Dendritic cell treated with granulocyte-macrophage colony-stimulating factor and Interleukin-4, amounts not matched to agents 40 ng/mL and 50 ng/mL, for 4 days (primary cell): ENCODE measurements around the gene DMD.

Experiments used
- H3K27ac Mint-ChIP-seq: one replicate; pipeline ENCODE4 v1.8.0; 2022; ENCODE audit warnings: mild to moderate bottlenecking, mixed read lengths
- H3K27me3 Mint-ChIP-seq: one replicate; pipeline ENCODE4 v1.8.0; 2022; ENCODE audit warnings: mild to moderate bottlenecking, mixed read lengths
- H3K36me3 Mint-ChIP-seq: one replicate; pipeline ENCODE4 v1.8.0; 2022; ENCODE audit warnings: low read depth, mixed read lengths
- H3K4me1 Mint-ChIP-seq: one replicate; pipeline ENCODE4 v1.8.0; 2022; ENCODE audit warnings: low read depth, mixed read lengths
- H3K4me3 Mint-ChIP-seq: one replicate; pipeline ENCODE4 v1.8.0; 2022; ENCODE audit warnings: mild to moderate bottlenecking, moderate library complexity, mixed read lengths
- H3K9me3 Mint-ChIP-seq: one replicate; pipeline ENCODE4 v1.8.0; 2022; ENCODE audit warnings: mixed read lengths
- intact Hi-C: fragments of 100-400 bp; cut with micrococcal nuclease; formaldehyde crosslinking; loops from one replicate; pipeline ENCODE4 v1.15.0; 2022

Gene DMD

DNA sequence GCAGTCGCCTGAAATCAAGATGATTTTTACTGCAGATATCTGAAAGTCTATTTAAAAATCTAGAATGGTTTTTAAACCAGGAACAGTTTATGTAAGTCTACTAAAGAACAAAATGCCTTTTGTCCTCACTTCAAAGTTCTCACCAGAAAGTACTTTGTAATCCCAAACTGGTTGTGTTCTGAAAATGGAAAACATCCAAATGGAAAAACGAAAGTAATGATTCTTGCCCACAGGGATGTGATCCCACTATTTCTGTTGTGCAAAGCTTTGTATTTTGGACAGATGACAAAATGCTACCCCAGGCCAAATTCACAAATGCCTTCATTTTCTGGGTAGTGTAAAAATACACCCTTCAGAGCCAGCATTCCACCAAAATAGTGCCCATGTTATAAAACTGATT is 1874.0 kb downstream of the DMD start:
- Mint-ChIP-seq H3K4me1 (no peaks in the 10 kb centered on the region), H3K9me3 (no peaks in the 10 kb centered on the region), H3K27me3 (no peaks in the 10 kb centered on the region), H3K27ac (no peak overlapping the region), H3K4me3 (no peak overlapping the region), H3K36me3 (no peaks in the 10 kb centered on the region)
- intact Hi-C loops, result no loop called here

- Mint-ChIP-seq H3K4me3 (no peak overlapping the region), H3K36me3 (no peaks in the 10 kb centered on the region), H3K9me3 (no peaks in the 10 kb centered on the region), H3K27ac (no peak overlapping the region), H3K27me3 (no peaks in the 10 kb centered on the region), H3K4me1 (no peaks in the 10 kb centered on the region)
- intact Hi-C loops, result no loop called here
Measured at GRCh38 chrX:31336419-31336818, 1874.9 kb downstream of the DMD start.

DNA sequence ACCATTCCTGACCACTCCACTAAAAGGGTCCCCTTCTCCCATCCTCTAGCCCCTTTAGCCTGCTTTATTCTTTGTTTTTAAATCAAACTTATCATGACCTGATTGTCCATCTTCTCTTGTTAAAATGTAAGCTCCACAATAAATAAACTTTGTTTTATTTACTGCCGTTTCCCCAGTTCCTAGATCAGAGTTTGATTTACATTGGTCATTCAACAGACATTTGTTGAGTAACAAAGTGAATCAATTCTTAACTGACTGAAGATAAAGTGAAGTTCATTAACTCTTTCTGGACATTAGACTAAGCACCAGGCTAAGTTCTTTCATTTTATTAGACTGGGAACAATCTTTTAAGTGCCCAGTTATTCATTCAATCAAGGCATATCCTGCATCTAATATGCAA is 1876.4 kb downstream of the DMD start:
- Mint-ChIP-seq H3K9me3 (no peaks in the 10 kb centered on the region), H3K4me3 (no peak overlapping the region), H3K27ac (no peak overlapping the region), H3K4me1 (no peaks in the 10 kb centered on the region), H3K36me3 (no peaks in the 10 kb centered on the region), H3K27me3 (no peaks in the 10 kb centered on the region)
- intact Hi-C loops, result no loop called here

DNA sequence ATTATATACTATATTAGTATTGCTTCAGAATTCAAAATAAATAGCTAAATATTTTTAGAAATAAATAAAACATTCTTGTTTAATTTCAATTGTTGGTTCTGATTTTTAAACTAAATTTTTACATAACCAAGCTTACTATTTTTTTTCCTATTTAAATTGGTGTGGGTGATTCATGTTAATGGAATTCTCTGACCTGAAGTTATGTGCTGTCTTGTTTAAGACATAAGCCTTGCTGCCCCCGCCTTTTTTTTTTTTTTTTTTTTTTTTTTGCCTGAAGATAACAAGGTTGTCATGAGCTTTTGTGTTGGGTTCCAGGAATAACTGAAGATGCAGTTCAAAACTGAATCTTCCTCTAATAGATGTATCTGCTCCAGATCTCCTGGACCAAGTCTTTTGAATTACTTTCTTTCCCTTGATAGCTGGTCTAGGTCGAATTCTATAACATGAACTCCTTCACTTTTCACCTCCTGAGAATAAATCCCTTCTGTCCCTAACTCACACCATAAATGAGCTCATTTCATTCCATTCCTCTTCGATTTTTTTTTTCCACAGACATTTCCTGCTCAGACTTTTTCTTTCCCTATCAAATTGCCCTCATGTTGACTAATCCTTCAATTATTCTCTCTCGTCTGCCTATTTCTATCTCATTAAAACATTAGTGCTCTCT is 1878.1 kb downstream of the DMD start:
- Mint-ChIP-seq H3K27ac (no peak overlapping the region), H3K4me3 (no peak overlapping the region), H3K4me1 (no peaks in the 10 kb centered on the region), H3K9me3 (no peaks in the 10 kb centered on the region), H3K27me3 (no peaks in the 10 kb centered on the region), H3K36me3 (no peaks in the 10 kb centered on the region)
- intact Hi-C loops, result no loop called here

DNA sequence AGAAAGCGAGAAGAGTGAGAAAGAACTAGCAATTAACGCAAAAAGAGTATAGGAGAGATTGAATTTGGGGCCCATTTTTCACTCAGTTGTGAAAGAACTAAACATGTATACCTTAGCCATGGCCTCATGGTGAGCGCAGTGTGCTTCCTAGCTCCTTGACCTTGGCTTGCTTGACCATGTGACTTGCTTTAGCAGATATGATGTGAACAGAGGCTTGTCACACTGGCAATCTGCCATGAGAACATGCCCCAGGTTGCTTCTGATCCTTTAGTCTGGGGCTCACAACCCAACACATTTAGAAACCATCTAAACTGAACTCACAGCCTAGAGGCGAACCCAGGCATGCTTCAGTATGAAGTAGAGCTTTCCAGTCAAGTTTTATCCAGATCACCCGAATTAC is 1879.4 kb downstream of the DMD start:
- intact Hi-C loops, result no loop called here
- H3K36me3 Mint-ChIP-seq, result no peaks in the 10 kb centered on the region
- no peak overlapping the region for H3K27ac Mint-ChIP-seq
- no peaks in the 10 kb centered on the region for H3K4me1 Mint-ChIP-seq
- H3K27me3 Mint-ChIP-seq, result no peaks in the 10 kb centered on the region
- H3K4me3 Mint-ChIP-seq, result no peak overlapping the region
- no peaks in the 10 kb centered on the region for H3K9me3 Mint-ChIP-seq

DNA sequence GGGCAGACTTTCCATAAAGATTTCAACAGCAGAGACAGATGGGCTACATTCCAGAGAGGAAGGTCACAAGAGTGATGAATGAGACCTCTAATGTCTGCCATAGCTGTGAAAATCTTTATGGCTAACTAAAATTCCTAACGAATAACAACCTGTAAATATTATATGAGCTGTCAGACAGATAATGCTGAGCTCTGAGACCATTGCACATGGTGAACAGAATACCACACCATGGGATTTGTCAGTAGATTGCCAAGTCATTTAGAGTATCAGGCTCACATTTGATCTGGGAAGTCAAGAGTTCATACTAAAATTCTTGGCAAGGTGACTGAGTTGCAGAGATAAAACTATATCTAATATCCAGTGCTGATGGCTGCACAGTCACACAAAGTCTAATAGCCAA is 1880.3 kb downstream of the DMD start:
- H3K9me3 Mint-ChIP-seq, result no peaks in the 10 kb centered on the region
- no peaks in the 10 kb centered on the region for H3K4me1 Mint-ChIP-seq
- no peak overlapping the region for H3K27ac Mint-ChIP-seq
- intact Hi-C loops, result no loop called here
- H3K27me3 Mint-ChIP-seq, result no peaks in the 10 kb centered on the region
- H3K4me3 Mint-ChIP-seq, result no peak overlapping the region
- H3K36me3 Mint-ChIP-seq, result no peaks in the 10 kb centered on the region

- Mint-ChIP-seq H3K27ac (no peak overlapping the region), H3K4me3 (no peak overlapping the region), H3K4me1 (no peaks in the 10 kb centered on the region), H3K27me3 (no peaks in the 10 kb centered on the region), H3K36me3 (no peaks in the 10 kb centered on the region), H3K9me3 (no peaks in the 10 kb centered on the region)
- intact Hi-C loops, result no loop called here
Measured at GRCh38 chrX:31329298-31329697, 1882.1 kb downstream of the DMD start.

GRCh38 chrX:31323658-31324057 is 1887.7 kb downstream of the DMD start:
- intact Hi-C loops, result no loop called here
- Mint-ChIP-seq H3K4me1 (no peaks in the 10 kb centered on the region), H3K9me3 (no peaks in the 10 kb centered on the region), H3K4me3 (no peak overlapping the region), H3K27ac (no peak overlapping the region), H3K27me3 (no peaks in the 10 kb centered on the region), H3K36me3 (no peaks in the 10 kb centered on the region)

GRCh38 chrX:31320740-31321139 is 1890.6 kb downstream of the DMD start:
- Mint-ChIP-seq H3K4me1 (no peaks in the 10 kb centered on the region), H3K36me3 (no peaks in the 10 kb centered on the region), H3K27ac (no peak overlapping the region), H3K27me3 (no peaks in the 10 kb centered on the region), H3K4me3 (no peak overlapping the region), H3K9me3 (no peaks in the 10 kb centered on the region)
- intact Hi-C loops, result no loop called here

DNA sequence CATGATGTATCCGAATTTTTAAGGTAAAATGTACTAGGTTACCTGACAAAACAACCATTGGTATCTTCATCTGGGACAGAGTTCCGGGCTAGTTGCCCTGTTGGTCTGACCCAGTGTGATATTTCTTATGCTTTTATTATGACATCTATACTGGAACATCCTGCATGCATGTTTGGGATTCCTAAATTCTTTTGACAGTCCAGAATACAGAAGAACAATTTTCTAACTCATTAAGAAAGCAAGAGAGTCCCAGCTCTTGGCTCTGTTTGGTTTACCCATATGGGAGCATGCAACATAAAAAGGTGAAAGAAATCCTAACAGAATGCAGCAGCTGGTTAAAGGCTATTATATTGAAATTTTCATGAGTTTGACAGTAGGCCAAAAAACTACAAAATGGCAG is 1891.8 kb downstream of the DMD start:
- Mint-ChIP-seq H3K9me3 (no peaks in the 10 kb centered on the region), H3K36me3 (no peaks in the 10 kb centered on the region), H3K27me3 (no peaks in the 10 kb centered on the region), H3K27ac (no peak overlapping the region), H3K4me1 (no peaks in the 10 kb centered on the region), H3K4me3 (no peak overlapping the region)
- intact Hi-C loops, result no loop called here

DNA sequence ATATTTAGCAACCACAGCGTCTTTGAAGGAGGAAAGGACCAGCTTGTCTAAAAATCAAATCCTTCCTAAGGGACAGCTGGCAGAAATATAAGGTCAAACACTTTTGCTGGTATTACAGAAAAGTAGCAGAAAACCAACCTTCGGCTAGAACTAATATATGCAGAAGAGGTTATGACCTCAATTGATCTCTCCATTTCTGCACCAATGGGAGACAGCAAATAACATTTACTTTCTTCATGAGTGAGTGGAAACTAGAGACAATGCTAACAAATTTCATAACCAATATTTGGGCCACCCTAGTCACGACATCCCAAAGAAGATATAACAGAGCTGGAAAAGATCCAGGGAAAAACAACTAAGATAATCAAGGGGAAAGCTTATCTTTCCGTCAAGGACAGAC is 1892.5 kb downstream of the DMD start:
- no peak overlapping the region for H3K27ac Mint-ChIP-seq
- H3K4me1 Mint-ChIP-seq, result no peaks in the 10 kb centered on the region
- intact Hi-C loops, result no loop called here
- H3K27me3 Mint-ChIP-seq, result no peaks in the 10 kb centered on the region
- no peaks in the 10 kb centered on the region for H3K36me3 Mint-ChIP-seq
- H3K4me3 Mint-ChIP-seq, result no peak overlapping the region
- no peaks in the 10 kb centered on the region for H3K9me3 Mint-ChIP-seq

GRCh38 chrX:31316340-31316991 is 1894.9 kb downstream of the DMD start:
- Mint-ChIP-seq H3K27ac (no peak overlapping the region), H3K4me1 (no peaks in the 10 kb centered on the region)

DNA sequence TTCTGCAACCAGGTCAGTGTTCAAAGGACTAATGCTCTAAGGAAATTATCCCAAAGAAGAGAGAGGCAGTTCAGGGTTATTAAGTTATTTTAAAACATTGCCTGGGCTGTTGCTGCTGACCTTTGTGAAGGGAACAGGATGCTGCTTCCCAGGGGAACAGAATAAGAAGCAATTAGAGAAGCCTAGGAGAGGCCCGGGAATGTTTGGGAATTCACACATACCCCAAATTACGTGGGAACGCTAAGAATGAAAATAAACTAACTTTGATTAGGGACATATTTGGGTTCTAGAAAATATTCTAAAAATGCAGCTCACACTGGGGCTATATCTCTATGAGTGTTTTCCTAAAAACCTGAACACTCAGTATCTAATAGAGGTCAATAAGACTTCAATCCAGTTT is 1896.4 kb downstream of the DMD start:
- Mint-ChIP-seq H3K9me3 (no peaks in the 10 kb centered on the region), H3K4me3 (no peak overlapping the region), H3K27me3 (no peaks in the 10 kb centered on the region), H3K27ac (no peak overlapping the region), H3K4me1 (no peaks in the 10 kb centered on the region), H3K36me3 (no peaks in the 10 kb centered on the region)
- intact Hi-C loops, result no loop called here

More at GRCh38 chrX:31316340-31316991, 1894.9 kb downstream of the DMD start:
- Mint-ChIP-seq H3K36me3 (no peaks in the 10 kb centered on the region), H3K9me3 (no peaks in the 10 kb centered on the region), H3K27me3 (no peaks in the 10 kb centered on the region), H3K4me3 (no peak overlapping the region)
- intact Hi-C loops, result no loop called here

DNA sequence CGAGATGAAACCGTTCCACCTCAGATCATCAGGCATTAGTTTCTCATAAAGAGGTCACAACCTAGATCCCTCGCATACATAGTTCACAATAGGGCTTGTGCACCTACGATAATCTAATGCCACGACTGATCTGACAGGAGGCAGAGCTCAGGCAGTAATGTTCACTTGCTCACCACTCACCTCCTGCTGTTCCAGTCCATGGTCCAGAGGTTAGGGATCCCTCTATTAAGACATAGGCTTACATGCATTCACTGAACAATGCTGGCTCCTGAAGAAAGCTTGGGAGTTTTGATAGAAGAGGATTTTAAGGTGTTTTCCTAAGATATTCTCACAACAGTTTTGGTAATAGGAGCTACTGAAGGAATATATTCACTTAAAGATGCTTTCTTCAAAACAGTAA is 1903.4 kb downstream of the DMD start:
- Mint-ChIP-seq H3K27ac (no peak overlapping the region), H3K36me3 (no peaks in the 10 kb centered on the region), H3K9me3 (no peaks in the 10 kb centered on the region), H3K27me3 (peaks cover 5% of the 10 kb centered on the region), H3K4me3 (no peak overlapping the region), H3K4me1 (no peaks in the 10 kb centered on the region)
- intact Hi-C loops, result no loop called here

DNA sequence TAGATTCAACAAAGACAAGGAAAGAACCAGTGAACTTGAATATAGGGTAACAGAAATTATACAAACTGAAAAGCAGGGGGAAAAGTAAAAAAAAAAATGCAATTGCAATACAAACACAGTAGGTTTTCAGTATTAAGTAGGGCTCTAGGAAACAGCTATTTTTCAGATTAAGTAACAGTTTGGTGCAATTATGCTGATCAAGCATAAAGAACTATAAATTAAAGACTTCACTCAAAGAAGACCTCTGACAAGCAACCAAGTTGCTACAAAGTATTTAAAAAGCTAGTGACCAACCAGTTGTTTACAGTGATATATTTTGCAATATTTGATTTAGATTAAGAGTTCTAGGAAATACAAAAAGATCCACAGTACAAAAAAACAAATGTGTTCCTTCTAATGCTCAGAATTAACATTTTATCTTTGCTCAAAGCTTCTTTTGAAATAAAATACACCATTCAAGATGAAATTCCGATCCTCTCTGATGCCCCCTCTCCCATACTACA is 1908.7 kb downstream of the DMD start:
- intact Hi-C loops, result no loop called here
- Mint-ChIP-seq H3K27ac (no peak overlapping the region), H3K4me1 (no peaks in the 10 kb centered on the region), H3K9me3 (no peaks in the 10 kb centered on the region), H3K4me3 (no peak overlapping the region), H3K27me3 (peaks cover 6% of the 10 kb centered on the region), H3K36me3 (no peaks in the 10 kb centered on the region)
